Measurements from ENCODE around the gene PKD1L1. TPM values are rescaled to one million over a fixed set of nuclear protein-coding genes. Genes with fewer than 3 reads are reported as not detected.
"Not testable (repeated sequence)": the region's sequence is repeated elsewhere in the genome, so short reads cannot be mapped to it uniquely, and the experiment has no call there.

The PKD1L1 gene
- total RNA-seq, 2 experiments from 2014 or later = 0.08 to 0.11 TPM

- ATAC-seq (no peak), DNase-seq (no peak)
- no peaks in the 10 kb centered on the region for H3K36me3 Mint-ChIP-seq (ENCODE audit: low read depth)
- peaks cover 3% of the 10 kb centered on the region for H3K27me3 Mint-ChIP-seq (ENCODE audit: low read depth)
- ChIA-PET CTCF (interaction anchor here (1.2 kb wide), 1 partner anchor 14 kb away, joined by 4 read pairs; no protein-coding TSS in a partner anchor), POLR2A (no interaction called here)
- H3K4me1 Mint-ChIP-seq (ENCODE audit: low read depth) = no peaks in the 10 kb centered on the region
- no peaks in the 10 kb centered on the region for H3K9me3 Mint-ChIP-seq (ENCODE audit: insufficient read depth)
- no peak overlapping the region for H3K4me3 Mint-ChIP-seq
- no peak overlapping the region for H3K27ac Mint-ChIP-seq
Measured at GRCh38 chr7:47804767-47805545, 143.3 kb downstream of the PKD1L1 start.

- DNase-seq (no peak), ATAC-seq (no peak)
- ChIA-PET CTCF (no interaction called here), POLR2A (no interaction called here)
- Mint-ChIP-seq H3K27me3 (ENCODE audit: low read depth) (peaks cover 3% of the 10 kb centered on the region), H3K4me1 (ENCODE audit: low read depth) (no peaks in the 10 kb centered on the region), H3K4me3 (no peak overlapping the region), H3K27ac (no peak overlapping the region), H3K9me3 (ENCODE audit: insufficient read depth) (no peaks in the 10 kb centered on the region), H3K36me3 (ENCODE audit: low read depth) (no peaks in the 10 kb centered on the region)
Measured at GRCh38 chr7:47803846-47804245, 144.4 kb downstream of the PKD1L1 start.

GRCh38 chr7:47803025-47803424, 145.2 kb downstream of the PKD1L1 start:
- CTCF ChIA-PET = no interaction called here
- Mint-ChIP-seq H3K4me1 (ENCODE audit: low read depth) (no peaks in the 10 kb centered on the region), H3K27me3 (ENCODE audit: low read depth) (peaks cover 3% of the 10 kb centered on the region), H3K27ac (no peak overlapping the region), H3K9me3 (ENCODE audit: insufficient read depth) (no peaks in the 10 kb centered on the region), H3K36me3 (ENCODE audit: low read depth) (no peaks in the 10 kb centered on the region), H3K4me3 (no peak overlapping the region)
- POLR2A ChIA-PET = no interaction called here
- DNase-seq (no peak), ATAC-seq (no peak)

- DNase-seq = no peak
- ATAC-seq = no peak
- Mint-ChIP-seq H3K36me3 (ENCODE audit: low read depth) (no peaks in the 10 kb centered on the region), H3K4me1 (ENCODE audit: low read depth) (no peaks in the 10 kb centered on the region), H3K4me3 (no peak overlapping the region), H3K27ac (no peak overlapping the region), H3K9me3 (ENCODE audit: insufficient read depth) (no peaks in the 10 kb centered on the region), H3K27me3 (ENCODE audit: low read depth) (peaks cover 2% of the 10 kb centered on the region)
- POLR2A ChIA-PET = no interaction called here
- CTCF ChIA-PET = no interaction called here
Measured at GRCh38 chr7:47801423-47801822, 146.8 kb downstream of the PKD1L1 start.

- Mint-ChIP-seq H3K27me3 (ENCODE audit: low read depth) (no peaks in the 10 kb centered on the region), H3K27ac (no peak overlapping the region), H3K4me3 (no peak overlapping the region), H3K4me1 (ENCODE audit: low read depth) (no peaks in the 10 kb centered on the region), H3K9me3 (ENCODE audit: insufficient read depth) (no peaks in the 10 kb centered on the region), H3K36me3 (ENCODE audit: low read depth) (no peaks in the 10 kb centered on the region)
- CTCF ChIA-PET = no interaction called here
- POLR2A ChIA-PET = no interaction called here
- DNase-seq (no peak), ATAC-seq (no peak)
Measured at GRCh38 chr7:47799524-47799923, 148.7 kb downstream of the PKD1L1 start.

GRCh38 chr7:47796347-47796746, 151.9 kb downstream of the PKD1L1 start:
- CTCF ChIA-PET = no interaction called here
- no peak for ATAC-seq
- POLR2A ChIA-PET = no interaction called here

GRCh38 chr7:47795631-47796030, 152.6 kb downstream of the PKD1L1 start:
- H3K4me1 Mint-ChIP-seq (ENCODE audit: low read depth) = no peaks in the 10 kb centered on the region
- CTCF ChIA-PET = no interaction called here
- H3K4me3 Mint-ChIP-seq = no peak overlapping the region
- DNase-seq (no peak), ATAC-seq (no peak)
- no peaks in the 10 kb centered on the region for H3K9me3 Mint-ChIP-seq (ENCODE audit: insufficient read depth)
- no peaks in the 10 kb centered on the region for H3K27me3 Mint-ChIP-seq (ENCODE audit: low read depth)
- H3K36me3 Mint-ChIP-seq (ENCODE audit: low read depth) = no peaks in the 10 kb centered on the region
- POLR2A ChIA-PET = no interaction called here
- H3K27ac Mint-ChIP-seq = no peak overlapping the region

More at GRCh38 chr7:47796347-47796746, 151.9 kb downstream of the PKD1L1 start:
- Mint-ChIP-seq H3K9me3 (ENCODE audit: insufficient read depth) (no peaks in the 10 kb centered on the region), H3K27ac (no peak overlapping the region), H3K27me3 (ENCODE audit: low read depth) (no peaks in the 10 kb centered on the region), H3K36me3 (ENCODE audit: low read depth) (no peaks in the 10 kb centered on the region), H3K4me3 (no peak overlapping the region), H3K4me1 (ENCODE audit: low read depth) (no peaks in the 10 kb centered on the region)
- DNase-seq = no peak

GRCh38 chr7:47795126-47795525, 153.1 kb downstream of the PKD1L1 start:
- ATAC-seq; H3K4me3 Mint-ChIP-seq; H3K9me3 Mint-ChIP-seq (ENCODE audit: insufficient read depth); POLR2A ChIA-PET; CTCF ChIA-PET; H3K27me3 Mint-ChIP-seq (ENCODE audit: low read depth); DNase-seq; H3K4me1 Mint-ChIP-seq (ENCODE audit: low read depth); H3K27ac Mint-ChIP-seq; H3K36me3 Mint-ChIP-seq (ENCODE audit: low read depth): not testable (repeated sequence)

GRCh38 chr7:47794016-47794415, 154.2 kb downstream of the PKD1L1 start:
- POLR2A ChIA-PET = no interaction called here
- Mint-ChIP-seq H3K4me3 (no peak overlapping the region), H3K36me3 (ENCODE audit: low read depth) (no peaks in the 10 kb centered on the region)

GRCh38 chr7:47793186-47793585, 155.1 kb downstream of the PKD1L1 start:
- H3K27ac Mint-ChIP-seq; H3K9me3 Mint-ChIP-seq (ENCODE audit: insufficient read depth); DNase-seq; POLR2A ChIA-PET; H3K4me3 Mint-ChIP-seq; ATAC-seq; H3K36me3 Mint-ChIP-seq (ENCODE audit: low read depth); H3K4me1 Mint-ChIP-seq (ENCODE audit: low read depth); H3K27me3 Mint-ChIP-seq (ENCODE audit: low read depth); CTCF ChIA-PET: not testable (repeated sequence)

More at GRCh38 chr7:47794016-47794415, 154.2 kb downstream of the PKD1L1 start:
- Mint-ChIP-seq H3K27ac (no peak overlapping the region), H3K27me3 (ENCODE audit: low read depth) (no peaks in the 10 kb centered on the region), H3K9me3 (ENCODE audit: insufficient read depth) (no peaks in the 10 kb centered on the region), H3K4me1 (ENCODE audit: low read depth) (no peaks in the 10 kb centered on the region)
- CTCF ChIA-PET = no interaction called here
- no peak for DNase-seq
- no peak for ATAC-seq

- POLR2A ChIA-PET = interaction anchor here (0.9 kb wide), 1 partner anchor 26 kb away, joined by 3 read pairs; no protein-coding TSS in a partner anchor
- H3K4me1 Mint-ChIP-seq (ENCODE audit: low read depth) = no peaks in the 10 kb centered on the region
- CTCF ChIA-PET = no interaction called here
- H3K9me3 Mint-ChIP-seq (ENCODE audit: insufficient read depth) = no peaks in the 10 kb centered on the region
- no peak overlapping the region for H3K27ac Mint-ChIP-seq
- H3K4me3 Mint-ChIP-seq = no peak overlapping the region
- no peak for ATAC-seq
- DNase-seq = no peak
- H3K36me3 Mint-ChIP-seq (ENCODE audit: low read depth) = no peaks in the 10 kb centered on the region
- H3K27me3 Mint-ChIP-seq (ENCODE audit: low read depth) = no peaks in the 10 kb centered on the region
Measured at GRCh38 chr7:47792521-47793121, 155.6 kb downstream of the PKD1L1 start.

GRCh38 chr7:47791682-47792081, 156.6 kb downstream of the PKD1L1 start:
- H3K27ac Mint-ChIP-seq = no peak overlapping the region
- ATAC-seq (no peak), DNase-seq (no peak)
- ChIA-PET POLR2A (interaction anchor here (0.9 kb wide), 1 partner anchor 27 kb away, joined by 3 read pairs; no protein-coding TSS in a partner anchor), CTCF (no interaction called here)
- no peak overlapping the region for H3K4me3 Mint-ChIP-seq
- H3K36me3 Mint-ChIP-seq (ENCODE audit: low read depth) = no peaks in the 10 kb centered on the region
- H3K9me3 Mint-ChIP-seq (ENCODE audit: insufficient read depth) = no peaks in the 10 kb centered on the region
- H3K27me3 Mint-ChIP-seq (ENCODE audit: low read depth) = no peaks in the 10 kb centered on the region
- no peaks in the 10 kb centered on the region for H3K4me1 Mint-ChIP-seq (ENCODE audit: low read depth)
